B cell (primary cell): Measurements from ENCODE around the gene CAPNS1. TPM values are rescaled to one million over a fixed set of nuclear protein-coding genes. Genes with fewer than 3 reads are reported as not detected.

ENCODE experiments used
- ATAC-seq: fragments of 200-7000 bp; cut with Tn5 transposase; one replicate; pipeline ENCODE4 v1.10.0; 2021; ENCODE audit warnings: low read depth, mild to moderate bottlenecking, moderate number of reproducible peaks, moderate library complexity
- CTCF ChIA-PET: fragments of 350-600 bp; sonication (Branson Sonifier 250); formaldehyde crosslinking; loops from one replicate; lab custom pipeline; 2021; ENCODE audit warnings: antibody characterized with exemption, inconsistent platforms; lab: Charles Lee
- POLR2A ChIA-PET: fragments of 350-600 bp; sonication (Branson Sonifier 250); formaldehyde crosslinking; loops from one replicate; lab custom pipeline; 2021; ENCODE audit warnings: antibody characterized with exemption; lab: Charles Lee
- DNase-seq: peaks from one replicate; pipeline ENCODE4 v3.0.0; 2013
- H2AFZ ChIP-seq: 2 replicates; pipeline ENCODE4 v1.6.1; 2012; ENCODE audit warnings: mild to moderate bottlenecking, low read depth, low read length; ENCODE audit not compliant: insufficient read depth, poor library complexity, severe bottlenecking
- H3K27ac ChIP-seq, 2 donors: 1 replicate in 1 of 2; 2 replicates in 1 of 2; pipeline ENCODE4 v1.5.1; 2012 to 2013; ENCODE audit warnings: low read length in 2 of 2, mild to moderate bottlenecking in 2 of 2, moderate library complexity in 1 of 2
- H3K27me3 ChIP-seq, 4 experiments: fragments of 200-600 bp in 1 of 4; sonication (generic) in 1 of 4; replicated peaks in 1 of 4; 1 replicate in 2 of 4; 2 replicates in 2 of 4; pipeline versions ENCODE4 v1.6.1 to v1.7.0; 2013 to 2016; ENCODE audit warnings: low read length in 3 of 4, mild to moderate bottlenecking in 2 of 4, mixed read lengths in 1 of 4, moderate library complexity in 1 of 4; ENCODE audit not compliant: insufficient read depth in 4 of 4, control insufficient read depth in 3 of 4; ENCODE audit errors: control extremely low read depth in 1 of 4
- H3K36me3 ChIP-seq, 2 experiments: replicated peaks in 1 of 2; 1 replicate in 1 of 2; 2 replicates in 1 of 2; pipeline versions ENCODE4 v1.6.1 to v1.7.1; 2013; ENCODE audit warnings: low read length in 1 of 2; ENCODE audit not compliant: insufficient read depth in 2 of 2, control insufficient read depth in 1 of 2; ENCODE audit errors: control extremely low read depth in 1 of 2, extremely low read depth in 1 of 2
- H3K4me1 ChIP-seq, 2 donors: fragments of 200-600 bp in 1 of 2; sonication (generic) in 1 of 2; 1 replicate in 1 of 2; 2 replicates in 1 of 2; pipeline versions ENCODE4 v1.5.1 to v1.6.1; 2013 to 2017; ENCODE audit warnings: low read length in 2 of 2; ENCODE audit not compliant: control insufficient read depth in 2 of 2, insufficient read depth in 2 of 2
- H3K4me2 ChIP-seq: replicated peaks from 2 replicates; pipeline ENCODE3; 2012; ENCODE audit warnings: mild to moderate bottlenecking, low read depth, low read length; ENCODE audit not compliant: poor library complexity, severe bottlenecking
- H3K4me3 ChIP-seq, 5 experiments: fragments of 200-600 bp in 1 of 5; sonication (generic) in 1 of 5; 1 replicate in 3 of 5; 2 replicates in 2 of 5; pipeline versions ENCODE4 v1.5.1 to v1.7.0; 2011 to 2016; ENCODE audit warnings: low read length in 4 of 5, mild to moderate bottlenecking in 4 of 5, low read depth in 2 of 5, control low read depth in 1 of 5, moderate library complexity in 1 of 5; ENCODE audit not compliant: insufficient read depth in 1 of 5; ENCODE audit errors: control extremely low read depth in 1 of 5, extremely low read depth in 1 of 5
- H3K79me2 ChIP-seq: fragments of 200-600 bp; sonication (generic); one replicate; pipeline ENCODE4 v1.6.0; 2016; ENCODE audit warnings: low read length; ENCODE audit not compliant: control insufficient read depth, insufficient read depth
- H3K9ac ChIP-seq: fragments of 200-600 bp; sonication (generic); 2 replicates; pipeline ENCODE4 v1.6.1; 2017; ENCODE audit warnings: mild to moderate bottlenecking, low read length, moderate library complexity
- H3K9me3 ChIP-seq, 3 donors: one replicate each; pipeline versions ENCODE4 v1.6.1 to v1.7.1; 2013; ENCODE audit warnings: low read length in 2 of 3; ENCODE audit not compliant: control insufficient read depth in 2 of 3, insufficient read depth in 1 of 3; ENCODE audit errors: control extremely low read depth in 1 of 3
- H4K20me1 ChIP-seq: 2 replicates; pipeline ENCODE4 v1.6.0; 2012; ENCODE audit warnings: mild to moderate bottlenecking, low read length; ENCODE audit not compliant: insufficient read depth, control insufficient read depth, poor library complexity, severe bottlenecking
- H3K27ac Mint-ChIP-seq: one replicate; pipeline ENCODE4 v1.8.0; 2021; ENCODE audit warnings: mixed read lengths
- H3K27me3 Mint-ChIP-seq: one replicate; pipeline ENCODE4 v1.8.0; 2021; ENCODE audit warnings: mixed read lengths
- H3K4me1 Mint-ChIP-seq: one replicate; pipeline ENCODE4 v1.8.0; 2021; ENCODE audit warnings: mixed read lengths
- H3K4me3 Mint-ChIP-seq: one replicate; pipeline ENCODE4 v1.8.0; 2021; ENCODE audit warnings: mixed read lengths
- H3K9me3 Mint-ChIP-seq: one replicate; pipeline ENCODE4 v1.8.0; 2022; ENCODE audit warnings: mixed read lengths; ENCODE audit not compliant: insufficient read depth
- CTCF ChIP-seq: fragments of 200-600 bp; IDR thresholded peaks from one replicate; pipeline ENCODE4 v1.8.0; 2022; ENCODE audit warnings: antibody characterized with exemption, mild to moderate bottlenecking
- EZH2 ChIP-seq: IDR thresholded peaks from 2 replicates; pipeline ENCODE4 v1.6.1; 2012; ENCODE audit warnings: borderline replicate concordance, low read depth, mild to moderate bottlenecking, moderate library complexity, low read length; ENCODE audit not compliant: insufficient read depth, poor library complexity, severe bottlenecking
- WGBS: methylation state at CpG from one replicate; pipeline ENCODE4 v1.1.5; 2013; ENCODE audit warnings: missing lambda C conversion rate; ENCODE audit not compliant: insufficient coverage; 5-methylcytosine and 5-hydroxymethylcytosine counted together
- intact Hi-C: fragments of 100-400 bp; cut with micrococcal nuclease; formaldehyde crosslinking; loops from one replicate; pipeline ENCODE4 v1.10.0; 2022
- polyA plus RNA-seq: library from polyadenylated mRNA; depleted of rRNA; stranded (reverse); fragments of >200 nt; gene quantifications from 2 replicates; pipeline ENCODE4 v1.2.3, GENCODE V29; 2012
- total RNA-seq, 2 donors: library from RNA; stranded (reverse); fragments of 120-200 nt in 1 of 2; gene quantifications; 1 replicate in 1 of 2; 2 replicates in 1 of 2; pipeline versions ENCODE4 v1.2.3 to v1.2.4, GENCODE V29; 2013 to 2022

Gene CAPNS1
- total and polyA plus RNA-seq, 2 donors (not counting 1 experiment from before 2014, with no cell fraction given), result 272 to 294 TPM

- Histone ChIP-seq H3K4me3 (no peak overlapping the region), H3K9ac (no peak overlapping the region), H3K36me3 (peaks cover 0 to 14% of the 10 kb centered on the region in 2 experiments), H3K27ac (no peak overlapping the region), H3K4me1 (peaks cover 13 to 17% of the 10 kb centered on the region in 2 donors), H2AFZ (no peak overlapping the region), H4K20me1 (peaks cover 7% of the 10 kb centered on the region), H3K9me3 (peaks cover 0 to 12% (median 0%) of the 10 kb centered on the region in 3 donors), H3K79me2 (peaks cover 19% of the 10 kb centered on the region), H3K27me3 (no peaks in the 10 kb centered on the region), H3K4me2 (no peak overlapping the region)
- H3K27me3 Mint-ChIP-seq, result no peaks in the 10 kb centered on the region
- H3K4me3 Mint-ChIP-seq, result no peak overlapping the region
- TF ChIP-seq CTCF (no peak), EZH2 (no peak)
- H3K4me1 Mint-ChIP-seq, result peaks cover 28% of the 10 kb centered on the region
- H3K9me3 Mint-ChIP-seq, result no peaks in the 10 kb centered on the region
- intact Hi-C loops, result loop anchor here (10.0 kb wide), 1 partner anchor 466 kb away; the partner anchor contains the start of genes COX6B1 and ETV2
- ATAC-seq, result no peak
- H3K27ac Mint-ChIP-seq, result no peak overlapping the region
- POLR2A ChIA-PET, result no interaction called here
- 79% methylated on average over 12 of the region's 13 CpGs for WGBS
- no peak for DNase-seq
- CTCF ChIA-PET, result no interaction called here
Measured at GRCh38 chr19:36111200-36111539, 28.7 kb upstream of the CAPNS1 start.

GRCh38 chr19:36112678-36113077, 27.2 kb upstream of the CAPNS1 start:
- no peaks in the 10 kb centered on the region for H3K9me3 Mint-ChIP-seq
- ATAC-seq, result no peak
- H3K4me1 ChIP-seq, result peaks cover 16 to 23% of the 10 kb centered on the region in 2 donors
- H3K4me3 Mint-ChIP-seq, result peak overlapping the region; percentile 71
- TF ChIP-seq EZH2 (no peak), CTCF (no peak)
- ChIA-PET POLR2A (no interaction called here), CTCF (no interaction called here)
- no peaks in the 10 kb centered on the region for H3K27me3 ChIP-seq
- no peak overlapping the region for H3K9ac ChIP-seq
- peaks cover 0 to 6% (median 0%) of the 10 kb centered on the region in 3 donors for H3K9me3 ChIP-seq
- H3K4me2 ChIP-seq, result no peak overlapping the region
- peak overlapping the region; percentile 48 for H3K27ac Mint-ChIP-seq
- H3K27me3 Mint-ChIP-seq, result no peaks in the 10 kb centered on the region
- 95% methylated on average over 10 of the region's 10 CpGs for WGBS
- intact Hi-C loops, result loop anchor here (10.0 kb wide), 1 partner anchor 468 kb away; the partner anchor contains the start of genes COX6B1 and ETV2
- peaks cover 0 to 14% of the 10 kb centered on the region in 2 experiments for H3K36me3 ChIP-seq
- peaks cover 7% of the 10 kb centered on the region for H4K20me1 ChIP-seq
- H3K27ac ChIP-seq, result no peak overlapping the region
- H3K79me2 ChIP-seq, result peaks cover 32% of the 10 kb centered on the region
- peaks cover 37% of the 10 kb centered on the region for H3K4me1 Mint-ChIP-seq
- H3K4me3 ChIP-seq, result no peak overlapping the region
- H2AFZ ChIP-seq, result no peak overlapping the region
- no peak for DNase-seq
